Right kidney (tissue), 1 donor: ENCODE results near the gene HDAC7.

Experiments
- DNase-seq: peaks from one replicate; pipeline ENCODE4 v3.0.0-alpha.2; 2016

The HDAC7 gene

DNA sequence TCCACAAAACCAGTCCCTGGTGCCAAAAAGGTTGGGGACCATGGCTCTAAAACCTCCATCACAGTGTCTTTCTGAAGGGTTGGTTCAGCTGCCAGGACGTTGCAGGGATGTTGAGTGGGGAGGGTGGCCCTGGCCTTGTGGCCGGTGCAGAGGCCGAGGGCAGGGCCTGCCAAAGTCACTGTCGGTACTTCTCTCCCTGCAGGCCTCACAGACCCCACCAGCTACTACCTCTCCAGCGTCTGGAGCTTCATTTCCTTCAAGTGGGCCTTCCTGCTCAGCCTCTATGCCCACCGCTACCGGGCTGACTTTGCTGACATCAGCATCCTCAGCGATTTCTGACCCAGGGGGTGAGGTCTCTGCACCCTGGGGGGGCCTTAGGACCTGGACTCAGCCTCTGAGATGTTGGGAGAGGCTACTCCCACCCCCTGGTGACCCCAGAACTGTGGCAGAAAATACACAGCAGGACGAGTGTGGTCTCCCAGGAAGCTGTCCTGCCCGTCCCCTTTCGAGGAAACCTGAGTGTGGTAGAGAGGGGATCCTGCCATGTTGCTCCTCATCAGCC, 39.7 kb downstream of the HDAC7 start:
- no peak for DNase-seq

- peak; percentile 65 for DNase-seq
Measured at GRCh38 chr12:47779301-47779942, 40.3 kb downstream of the HDAC7 start.

GRCh38 chr12:47778881-47779280, 40.8 kb downstream of the HDAC7 start:
- DNase-seq, result no peak

GRCh38 chr12:47777741-47778558, 41.8 kb downstream of the HDAC7 start:
- no peak for DNase-seq

- DNase-seq, result no peak
Measured at GRCh38 chr12:47777151-47777550, 42.6 kb downstream of the HDAC7 start.

DNA sequence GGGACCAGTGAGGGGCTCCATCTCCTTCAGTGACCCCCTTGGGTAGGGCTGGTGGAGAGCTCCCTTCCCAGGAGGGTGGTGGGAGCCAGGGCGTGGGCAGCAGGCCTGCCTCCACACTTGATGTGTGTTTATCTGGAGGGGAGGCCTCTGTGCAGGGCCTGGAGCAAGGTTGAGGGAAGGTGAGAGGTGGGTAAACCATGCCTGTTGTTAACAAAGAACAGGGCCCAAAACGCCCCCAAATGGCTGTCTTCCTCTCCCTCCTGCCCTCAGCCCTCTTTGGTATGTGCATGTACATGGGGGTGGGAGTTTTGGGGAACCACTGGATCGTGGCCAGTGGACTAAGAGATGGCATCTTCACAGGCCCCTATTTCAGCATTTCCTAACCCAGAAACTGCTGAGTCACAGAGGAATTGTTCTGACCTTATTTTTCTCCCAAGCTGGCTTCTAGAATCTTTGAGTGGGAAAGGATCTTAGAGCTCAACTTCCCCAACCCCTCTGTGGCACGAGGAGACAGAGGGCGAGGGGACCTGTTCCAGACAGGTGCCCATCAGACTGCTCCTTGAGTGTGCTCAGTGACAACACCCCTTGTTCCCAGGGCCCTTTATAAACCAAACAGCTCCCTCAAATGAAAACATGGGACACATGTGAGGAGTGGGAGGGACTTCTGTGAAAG, 43.1 kb downstream of the HDAC7 start:
- no peak for DNase-seq

DNA sequence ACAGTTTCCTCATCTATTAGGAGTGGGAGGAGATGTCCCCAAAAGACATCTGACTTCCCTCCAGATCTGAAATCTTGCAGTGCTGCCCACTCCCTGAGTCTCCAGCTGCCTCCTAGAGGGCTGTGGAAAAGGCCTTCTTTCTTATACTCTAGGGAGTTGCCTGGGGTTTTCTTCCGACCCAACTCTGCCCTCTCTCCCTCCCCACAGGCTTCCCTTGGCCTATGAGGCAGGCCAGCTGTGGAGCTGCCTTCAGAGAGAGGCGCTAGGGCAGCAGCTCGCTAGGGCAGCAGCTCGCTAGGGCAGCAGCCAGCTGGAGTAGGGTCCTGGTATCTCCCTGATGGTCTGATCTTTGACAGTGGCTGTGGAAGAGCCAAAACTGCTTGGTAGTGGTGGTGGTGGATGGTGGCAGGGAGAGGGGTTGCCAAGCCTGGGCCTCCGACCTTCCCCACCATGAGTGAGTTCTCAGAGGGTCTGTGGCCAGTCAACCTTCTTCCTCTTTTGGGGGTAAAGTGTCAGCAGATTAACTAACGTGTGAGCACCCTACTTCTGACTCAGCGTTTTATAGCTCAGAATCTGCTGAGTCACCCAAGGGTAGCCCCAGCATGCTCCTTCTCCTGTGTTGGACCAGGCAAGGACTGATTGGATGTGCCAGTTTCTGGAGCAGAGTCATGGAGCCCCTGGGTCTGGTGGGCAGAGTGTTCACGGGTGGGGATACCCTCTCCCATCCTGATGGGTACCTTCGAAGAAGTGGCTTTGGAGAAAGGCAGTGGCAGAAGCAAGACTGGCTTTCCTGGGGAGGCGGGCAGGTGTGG, 44.4 kb downstream of the HDAC7 start:
- no peak for DNase-seq

DNA sequence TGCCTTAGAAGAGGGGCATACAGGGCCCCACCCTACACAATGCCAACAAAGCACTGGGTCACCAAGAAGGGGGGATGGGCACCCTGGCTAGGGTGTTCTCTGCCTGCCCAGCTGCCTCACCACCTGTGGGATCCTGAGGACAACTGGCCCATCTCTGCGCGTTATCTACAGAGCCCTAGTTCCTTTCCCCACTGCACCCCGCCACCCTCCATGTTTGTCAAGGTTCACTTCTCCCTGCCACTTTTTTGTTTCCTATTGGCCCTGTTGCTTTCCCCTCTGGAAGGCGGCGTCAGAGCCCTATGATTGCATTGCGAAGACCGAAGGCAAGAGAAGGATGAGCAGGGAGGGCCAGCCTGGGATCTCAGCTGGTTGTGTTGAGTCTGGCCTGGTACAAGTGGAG, 45.0 kb downstream of the HDAC7 start:
- DNase-seq, result no peak

DNA sequence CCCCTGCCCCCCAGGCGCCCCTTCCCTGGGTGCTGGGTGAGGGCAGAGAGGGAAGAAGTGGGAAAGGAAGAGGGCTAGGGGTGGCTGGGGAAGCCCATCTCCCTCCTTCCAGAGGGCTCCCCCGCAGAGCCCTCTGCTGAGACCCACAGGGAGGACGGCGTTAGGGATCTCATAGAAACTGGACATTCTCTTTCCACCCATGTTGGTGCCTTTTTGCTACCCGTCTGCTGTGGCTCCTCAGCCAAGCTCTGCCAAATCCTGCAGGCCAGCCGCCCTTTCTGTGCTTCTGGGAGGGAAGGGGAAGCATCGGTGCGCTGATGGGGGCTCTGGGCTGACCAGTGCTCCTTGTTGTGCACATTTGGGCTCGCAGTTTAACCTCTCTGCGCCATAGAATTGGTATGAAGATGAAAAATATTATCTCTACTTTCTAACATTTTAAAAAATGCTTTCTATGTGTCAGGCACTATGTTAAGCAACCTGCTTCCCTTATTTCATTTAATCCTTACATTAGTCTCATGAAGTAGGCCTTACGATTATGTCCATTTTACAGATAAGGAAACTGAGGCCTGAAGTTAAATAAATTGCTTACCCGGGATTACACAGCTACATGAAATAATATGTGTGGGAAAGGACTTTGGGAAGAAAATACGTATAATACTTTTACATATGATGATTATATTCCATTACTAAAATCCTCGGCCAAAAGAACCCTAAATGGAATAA, 45.7 kb downstream of the HDAC7 start:
- DNase-seq, result no peak

DNA sequence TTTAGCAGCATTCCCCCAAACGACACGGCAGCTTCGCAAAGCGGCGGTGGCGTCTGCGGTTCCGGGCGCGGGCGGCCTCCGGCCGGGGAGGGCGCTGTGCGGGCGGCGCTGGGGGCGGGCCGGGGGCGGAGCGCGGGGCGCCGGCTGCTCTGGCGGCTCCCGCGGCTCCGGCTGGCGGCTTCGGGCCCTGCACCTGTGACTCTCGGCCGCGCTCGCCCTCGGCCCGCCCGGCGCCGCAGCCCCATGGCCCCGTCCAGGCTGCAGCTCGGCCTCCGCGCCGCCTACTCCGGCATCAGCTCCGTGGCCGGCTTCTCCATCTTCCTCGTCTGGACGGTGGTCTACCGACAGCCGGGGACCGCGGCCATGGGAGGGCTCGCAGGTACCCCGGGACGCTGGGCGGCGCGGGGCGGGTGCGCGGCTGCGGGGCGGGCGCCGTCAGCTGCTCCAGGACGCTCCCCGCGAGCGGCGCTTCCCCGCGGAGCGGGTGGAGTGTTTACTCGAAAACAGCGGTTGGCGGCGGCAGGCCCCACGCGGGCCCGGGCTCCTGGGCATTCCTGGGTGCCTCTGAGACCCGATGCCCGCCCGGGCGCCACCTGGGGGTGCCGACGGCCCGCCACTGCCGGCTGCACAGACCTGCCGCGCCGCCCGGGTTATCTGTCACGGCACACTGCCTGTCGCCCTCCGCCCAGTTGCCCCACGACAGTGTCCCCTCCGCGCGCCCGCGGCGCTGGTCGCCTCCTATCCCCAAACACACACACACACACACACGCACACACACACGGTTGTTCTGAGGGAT, 46.4 kb downstream of the HDAC7 start, which contains the start of gene SLC48A1:
Gene SLC48A1, plus strand, starts transcription at position 177 of the 796 bp plus-strand sequence. Its CDS starts 67 bp downstream, at position 244.
- DNase-seq, result peak; percentile 87

DNA sequence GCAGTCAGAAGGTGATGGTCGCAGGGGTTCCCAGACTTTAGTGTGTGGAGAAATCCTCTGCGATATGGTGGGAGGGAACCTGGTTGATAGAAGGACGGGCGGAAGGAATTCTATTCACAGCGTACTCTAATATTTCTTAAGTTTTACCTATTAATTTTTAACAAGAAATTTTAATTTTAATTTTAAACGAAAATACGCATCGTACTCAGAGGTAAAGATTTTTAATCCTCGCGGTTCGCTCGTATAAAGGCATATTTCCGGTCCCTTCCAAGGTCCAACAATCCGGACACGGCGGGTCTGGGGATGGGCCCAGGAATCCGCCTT, 47.0 kb downstream of the HDAC7 start:
- DNase-seq, result no peak

DNA sequence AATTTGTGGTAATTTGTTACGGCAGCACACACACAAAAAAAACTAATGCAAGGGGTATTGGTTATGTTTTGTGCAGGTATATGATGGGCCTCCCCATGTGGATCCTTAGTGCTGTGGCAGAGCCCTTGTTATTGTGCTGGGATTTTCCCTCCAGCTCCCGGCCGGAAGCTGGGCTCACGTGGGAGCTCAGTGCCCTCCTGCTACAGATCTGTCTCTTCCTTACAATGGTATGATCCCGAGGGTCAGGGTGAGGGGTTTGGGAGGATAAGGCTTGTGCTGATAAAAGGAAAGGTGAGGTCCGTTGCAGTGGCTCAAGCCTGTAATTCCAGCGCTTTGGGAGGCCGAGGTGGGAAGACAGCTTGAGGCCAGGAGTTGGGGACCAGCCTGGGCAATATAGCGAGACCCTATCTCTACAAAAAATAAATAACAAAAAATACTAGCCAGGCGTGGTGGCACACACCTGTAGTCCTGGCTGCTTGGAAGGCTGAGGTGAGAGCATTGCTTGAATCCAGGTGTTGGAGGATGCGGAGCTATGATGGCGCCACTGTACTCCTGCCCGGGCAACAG, 47.5 kb downstream of the HDAC7 start:
- DNase-seq, result no peak

GRCh38 chr12:47771304-47771703, 48.4 kb downstream of the HDAC7 start:
- no peak for DNase-seq

DNA sequence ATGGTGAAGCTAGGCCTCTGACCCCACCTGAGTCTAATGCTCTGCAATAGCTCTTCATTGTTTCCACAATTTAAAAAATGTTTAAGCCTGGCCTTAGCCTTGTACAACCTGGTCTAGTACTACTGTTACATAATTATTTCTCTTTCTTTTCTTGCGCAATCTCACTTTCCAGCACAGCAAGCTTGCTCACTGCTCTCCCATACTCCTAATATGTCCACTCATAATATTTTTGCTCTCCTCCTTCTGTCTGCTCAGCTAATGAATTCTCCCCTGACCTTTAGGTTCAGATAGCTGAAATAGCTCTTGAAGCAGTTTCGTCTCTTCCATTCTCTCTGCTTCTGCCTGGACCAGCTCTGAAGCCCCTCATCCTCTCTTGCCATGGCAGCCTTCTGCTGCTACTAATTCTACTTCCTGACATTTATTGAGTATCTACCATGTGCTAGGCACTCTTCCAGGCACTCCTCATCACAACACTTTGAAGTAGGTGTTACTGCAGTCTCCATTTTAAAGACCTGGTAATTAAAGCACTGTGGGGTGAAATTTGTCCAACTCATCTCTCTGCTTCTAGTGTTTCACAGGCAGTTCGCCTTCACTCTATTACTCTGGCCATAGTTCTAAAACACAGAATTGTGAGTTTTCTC, 49.5 kb downstream of the HDAC7 start:
- DNase-seq, result no peak

- DNase-seq, result no peak
Measured at GRCh38 chr12:47769234-47770085, 50.2 kb downstream of the HDAC7 start.

DNA sequence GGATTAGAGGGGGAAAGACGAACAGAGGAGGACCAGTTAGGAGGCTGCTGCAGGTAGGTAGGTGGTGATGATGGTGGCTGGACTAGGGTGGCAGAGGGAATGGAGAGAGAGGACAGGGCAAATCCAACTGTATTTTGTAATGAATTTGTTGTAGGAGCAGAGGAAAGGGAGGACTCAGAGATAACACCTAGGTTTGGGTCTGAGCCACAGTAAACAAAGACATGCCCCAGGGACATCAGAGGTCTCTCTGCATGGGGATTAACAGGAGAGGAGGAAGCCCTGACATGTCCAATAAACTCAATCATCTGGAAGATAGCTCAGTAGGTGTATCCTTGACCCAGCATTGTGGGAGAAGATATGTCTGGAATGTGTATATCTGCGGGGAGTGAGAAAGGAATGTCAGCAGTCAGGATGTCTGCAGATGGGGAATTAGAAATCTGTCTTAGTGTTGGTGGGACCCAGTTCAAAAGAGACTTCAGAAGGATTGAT, 51.3 kb downstream of the HDAC7 start:
- DNase-seq, result no peak

GRCh38 chr12:47767216-47767724, 52.4 kb downstream of the HDAC7 start:
- no peak for DNase-seq

- DNase-seq, result no peak
Measured at GRCh38 chr12:47766502-47767215, 53.0 kb downstream of the HDAC7 start.
